Astrocyte (in vitro differentiated cells and primary cell): ENCODE measurements around the gene LRRC75A.
"Not testable (repeated sequence)": the region's sequence is repeated elsewhere in the genome, so short reads cannot be mapped to it uniquely, and the experiment has no call there.

Source experiments
- CTCF ChIP-seq: IDR thresholded peaks from 2 replicates; pipeline ENCODE4 v1.5.1; 2011; ENCODE audit warnings: low read depth, mild to moderate bottlenecking, inconsistent platforms, low read length, moderate library complexity; ENCODE audit not compliant: insufficient read depth
- EZH2 ChIP-seq: IDR thresholded peaks from 2 replicates; pipeline ENCODE4 v1.6.1; 2012; ENCODE audit warnings: mild to moderate bottlenecking, low read length, inconsistent platforms; ENCODE audit not compliant: insufficient read depth

GRCh38 chr17:16525556-16525955 is 33.6 kb upstream of the LRRC75A start:
- not testable (repeated sequence) for TF ChIP-seq CTCF, EZH2
